NT2/D1 (cell line): ENCODE data around the gene ACACB.

ENCODE experiments used
- SUZ12 ChIP-seq: IDR thresholded peaks from 2 replicates; pipeline ENCODE4 v1.6.1; 2011; ENCODE audit not compliant: insufficient read length, insufficient read depth; ENCODE audit errors: extremely low read depth
- YY1 ChIP-seq: IDR thresholded peaks from 2 replicates; pipeline ENCODE4 v1.6.1; 2011; ENCODE audit not compliant: insufficient read length, insufficient read depth

DNA sequence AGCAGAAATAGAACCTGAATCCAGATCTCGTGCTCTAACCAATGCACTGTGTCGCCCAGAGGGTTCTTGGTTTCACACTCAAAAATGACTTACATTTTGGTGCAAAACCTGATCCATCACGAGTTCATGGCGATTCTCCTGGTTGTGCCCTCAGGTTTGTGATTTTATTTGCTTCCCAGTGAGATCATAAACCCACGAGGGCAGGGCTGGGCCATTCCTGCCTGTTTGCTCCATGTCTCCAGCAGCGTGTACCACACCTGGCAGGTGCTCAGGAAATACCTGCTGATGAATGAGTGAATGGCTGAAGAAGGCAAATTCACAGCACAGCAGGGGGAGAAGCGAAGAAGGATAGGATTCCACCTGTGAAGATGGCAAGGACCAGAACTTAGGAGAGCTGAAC, 9.4 kb downstream of the ACACB start:
- TF ChIP-seq SUZ12 (no peak), YY1 (no peak)
